Kidney tubule cell (primary cell): Measurements from ENCODE around the gene DCDC2.
"Not testable (repeated sequence)": the region's sequence is repeated elsewhere in the genome, so short reads cannot be mapped to it uniquely, and the experiment has no call there.

ENCODE experiments used
- DNase-seq: peaks from one replicate; pipeline ENCODE4 v3.0.0-alpha.2; 2018; ENCODE audit warnings: low spot score

DCDC2 gene

DNA sequence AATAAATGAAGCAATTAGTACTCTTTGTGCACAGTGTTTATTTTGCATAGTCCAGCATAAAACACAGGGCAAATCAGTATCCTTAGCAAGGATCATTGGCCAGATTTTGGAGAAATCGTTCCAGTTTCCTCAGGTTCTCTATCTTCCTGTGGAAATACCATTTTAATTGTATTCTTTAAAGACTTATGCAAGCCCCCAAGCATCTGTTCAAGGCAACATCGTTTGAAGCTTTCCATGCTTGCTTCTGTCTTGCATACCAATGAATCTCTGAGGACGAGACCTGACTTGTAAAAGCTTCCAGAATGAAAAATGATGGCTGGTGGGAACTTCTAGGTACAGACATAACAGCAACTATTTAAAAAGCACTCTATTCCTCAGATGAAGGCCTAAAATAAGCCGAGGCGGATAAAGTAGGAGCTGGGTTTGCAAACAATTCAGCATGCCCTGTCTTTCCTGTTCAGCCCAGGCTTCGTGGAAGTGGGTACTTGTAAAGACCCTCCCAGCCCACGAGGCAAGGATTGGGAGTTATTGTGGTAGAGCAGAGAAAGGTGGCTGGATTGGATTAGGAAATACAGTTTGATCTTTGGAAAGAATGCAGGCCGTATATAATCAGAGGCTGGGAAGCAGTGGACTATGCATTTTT is 210.2 kb downstream of the DCDC2 start:
- no peak for DNase-seq

DNA sequence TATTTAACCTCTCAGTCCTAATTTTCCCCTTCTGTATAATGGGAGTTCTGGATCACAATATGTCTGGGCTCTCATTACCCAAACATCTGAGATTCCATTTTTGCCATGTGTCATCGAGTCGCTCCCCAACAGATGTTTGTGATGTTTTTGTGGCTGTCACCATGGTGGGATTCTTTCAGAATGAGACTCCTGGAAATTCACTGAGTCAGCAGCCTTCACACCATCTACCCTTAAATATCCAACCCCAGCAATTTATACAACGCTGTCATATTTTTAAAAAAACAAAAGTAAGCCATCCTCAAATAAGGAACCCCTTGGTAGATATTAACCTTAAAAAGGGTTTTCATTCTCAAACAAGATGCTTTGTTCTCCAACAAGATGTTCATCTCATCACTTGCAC is 211.0 kb downstream of the DCDC2 start:
- no peak for DNase-seq

DNA sequence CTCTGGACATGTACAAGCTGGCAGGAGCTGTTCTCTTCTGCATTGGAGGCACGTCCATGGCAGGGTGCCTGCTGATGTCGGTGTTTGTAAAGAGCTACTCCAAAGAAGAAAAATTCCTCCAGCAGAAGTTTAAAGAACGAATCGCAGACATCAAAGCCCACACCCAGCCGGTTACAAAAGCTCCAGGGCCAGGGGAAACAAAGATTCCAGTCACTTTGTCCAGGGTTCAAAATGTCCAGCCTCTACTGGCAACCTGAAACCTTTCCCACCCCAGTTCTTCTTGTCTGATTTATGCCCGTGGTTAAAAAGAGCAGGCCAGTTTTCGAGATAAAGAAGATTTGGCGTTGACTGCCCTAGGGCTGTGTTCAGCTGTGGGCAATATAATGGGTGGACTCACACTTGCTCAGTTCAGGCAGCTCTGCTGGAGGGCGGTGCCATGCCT is 212.1 kb downstream of the DCDC2 start:
- DNase-seq = no peak

DNA sequence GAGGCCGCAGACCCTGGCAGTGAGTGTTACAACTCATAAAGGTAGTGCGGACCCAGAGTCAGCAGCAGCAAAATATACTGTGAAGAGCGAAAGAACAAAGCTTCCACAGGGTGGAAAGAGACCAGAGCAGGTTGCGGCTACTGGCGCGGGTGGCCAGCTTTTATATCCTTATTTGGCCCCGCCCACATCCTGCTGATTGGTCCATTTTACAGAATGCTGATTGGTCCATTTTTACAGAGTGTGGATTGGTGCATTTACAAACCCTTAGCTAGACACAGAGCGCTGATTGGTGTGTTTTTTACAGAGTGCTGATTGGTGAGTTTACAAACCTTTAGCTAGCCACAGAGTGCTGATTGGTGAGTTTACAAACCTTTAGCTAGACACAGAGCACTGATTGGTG is 215.1 kb downstream of the DCDC2 start:
- DNase-seq = not testable (repeated sequence)

DNA sequence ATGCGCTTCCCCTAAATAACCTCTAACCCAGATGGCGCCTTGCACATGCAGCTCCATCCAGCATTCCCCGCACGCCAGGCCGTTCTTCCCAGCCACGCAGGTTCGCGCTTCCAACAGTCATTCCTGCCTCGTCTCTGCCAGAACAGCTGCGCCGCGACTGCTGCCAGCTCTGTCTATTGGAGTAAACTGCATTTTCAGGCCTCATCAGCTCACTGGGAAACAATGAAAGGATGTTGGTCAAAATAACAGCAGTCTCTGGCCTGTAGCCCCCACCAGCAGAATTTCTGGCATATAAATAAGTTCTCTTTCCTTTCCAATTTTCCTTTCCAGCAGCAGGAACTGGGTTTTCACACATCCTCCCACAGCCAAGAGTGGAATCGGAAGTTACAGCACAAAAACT is 217.3 kb downstream of the DCDC2 start:
- no peak for DNase-seq

DNA sequence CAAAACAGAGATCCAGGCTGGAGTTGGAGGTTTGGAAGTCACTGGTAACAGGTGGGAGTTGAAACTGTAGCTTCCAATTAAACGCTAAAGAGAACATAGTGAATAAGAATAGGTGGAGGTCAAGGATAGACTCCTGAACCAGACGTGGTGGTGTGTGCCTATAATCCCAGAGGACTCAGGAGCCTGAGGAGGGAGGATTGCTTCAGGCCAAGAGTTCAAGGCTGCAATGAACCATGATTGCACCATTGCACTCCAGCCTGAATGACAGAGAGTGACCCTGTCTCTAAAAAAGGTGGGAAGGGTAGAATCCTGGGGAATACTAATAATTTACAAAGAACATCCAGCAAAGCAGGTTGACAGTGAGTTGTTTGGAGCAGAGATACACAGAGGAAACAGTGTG is 218.2 kb downstream of the DCDC2 start:
- no peak for DNase-seq

DNA sequence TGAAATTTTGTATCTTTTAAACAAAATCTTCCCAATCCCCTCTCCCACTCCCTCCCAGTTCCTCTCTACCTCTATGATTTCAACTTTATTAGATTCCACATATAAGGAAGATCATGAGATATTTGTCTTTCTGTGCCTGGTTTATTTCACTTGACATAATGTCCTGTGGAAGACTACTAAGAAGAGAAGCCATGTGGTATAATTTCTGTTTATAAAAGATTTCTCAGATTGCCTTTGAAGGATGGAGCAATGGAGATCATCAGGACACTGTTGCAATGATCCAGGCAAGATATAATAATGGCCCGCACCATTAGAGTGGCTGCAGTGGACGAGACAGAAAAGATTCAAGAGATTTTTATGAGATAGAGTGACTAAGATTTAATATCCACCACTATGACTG is 218.8 kb downstream of the DCDC2 start:
- no peak for DNase-seq

DNA sequence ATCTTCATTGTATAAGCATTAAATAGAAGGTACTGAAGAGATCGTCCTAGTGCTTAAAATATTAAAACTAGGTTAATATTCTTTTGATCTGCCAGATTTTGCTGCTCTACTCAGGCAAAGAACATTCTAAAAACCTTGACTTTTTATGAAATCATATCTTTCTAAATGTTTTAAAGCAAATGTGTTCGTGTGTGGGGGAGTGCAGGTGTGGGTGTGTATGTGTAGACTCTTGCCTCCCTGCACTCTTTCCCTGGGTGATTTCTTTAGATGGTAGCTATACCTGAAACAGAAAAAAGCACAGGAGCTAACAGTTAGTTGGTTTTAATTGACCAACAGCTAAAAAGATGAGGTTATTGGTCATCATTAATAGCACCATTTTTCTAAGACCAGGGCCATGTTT is 226.1 kb downstream of the DCDC2 start:
- DNase-seq = no peak

DNA sequence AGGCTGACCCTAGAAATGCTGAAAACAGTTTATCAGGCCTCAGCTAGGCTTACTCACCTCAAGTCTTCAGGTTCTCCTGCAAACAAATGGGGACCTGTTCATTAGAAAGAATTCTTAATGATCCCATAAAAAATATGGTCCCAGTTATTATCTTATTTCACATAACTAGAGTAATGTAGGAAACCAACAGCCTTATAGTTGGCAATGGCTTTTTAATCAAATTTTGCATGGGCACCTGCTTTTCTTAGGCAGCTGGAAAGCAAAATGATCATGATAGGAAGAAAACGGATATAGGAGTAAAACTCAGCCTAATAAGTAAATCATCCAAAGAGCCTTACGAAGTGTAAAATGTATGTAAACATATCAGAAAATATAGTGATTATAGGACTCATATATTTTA is 230.5 kb downstream of the DCDC2 start:
- DNase-seq = no peak

DNA sequence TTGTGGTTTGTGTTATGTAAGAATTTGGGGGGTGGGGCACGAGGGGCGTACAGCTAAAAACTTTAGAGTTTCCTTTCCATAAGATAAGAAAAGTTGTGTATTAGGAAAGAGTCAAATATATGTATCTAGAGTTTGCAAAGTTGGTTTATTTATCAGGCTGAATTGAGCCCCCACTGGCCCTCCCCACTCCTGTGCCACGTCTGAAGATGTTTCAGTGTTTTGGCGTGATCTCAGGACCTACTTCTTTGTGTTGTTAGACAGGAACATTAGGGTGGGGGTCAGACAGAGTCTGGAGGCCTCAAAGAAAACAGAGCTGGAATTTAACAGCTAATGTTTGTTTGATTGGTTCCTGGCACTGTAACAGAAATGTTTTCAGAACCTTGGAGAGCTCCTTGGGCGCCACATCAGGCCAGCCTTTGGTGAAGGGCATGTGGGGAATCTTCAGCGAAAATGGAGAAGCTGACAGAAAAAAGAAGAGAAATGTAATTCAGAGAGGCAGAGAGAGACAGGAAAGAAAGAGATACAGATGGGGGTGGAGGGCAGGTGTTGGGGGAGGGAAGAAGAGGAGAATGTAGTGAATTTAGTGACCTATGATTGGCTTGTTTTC is 231.2 kb downstream of the DCDC2 start:
- peak; percentile 68 for DNase-seq

DNA sequence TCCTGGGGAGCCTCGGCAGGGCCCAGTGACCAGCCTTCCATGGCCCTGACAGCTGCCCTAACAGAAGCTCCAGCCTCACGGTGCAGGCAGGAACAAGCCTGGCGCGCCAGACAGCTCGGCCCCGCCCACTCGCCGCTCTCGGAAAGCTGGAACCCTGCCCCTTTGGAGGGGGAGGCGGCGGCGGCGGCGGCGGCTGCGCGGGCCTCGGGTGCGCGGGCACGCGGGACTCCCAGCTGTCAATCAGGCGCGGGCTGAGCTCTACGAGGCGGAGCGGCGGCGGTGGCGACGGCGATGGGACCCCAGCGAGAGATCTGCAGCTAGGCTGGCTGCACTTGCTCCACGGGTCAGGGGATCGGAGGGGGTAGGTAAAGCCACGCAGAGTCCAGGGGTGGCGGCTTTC is 231.9 kb downstream of the DCDC2 start, which contains the start of gene NRSN1:
Gene NRSN1 (plus strand): TSS at position 236 of the 400 bp plus-strand sequence. CDS start 8,113 bp downstream, outside the sequence.
- peak; percentile 9 for DNase-seq

DNA sequence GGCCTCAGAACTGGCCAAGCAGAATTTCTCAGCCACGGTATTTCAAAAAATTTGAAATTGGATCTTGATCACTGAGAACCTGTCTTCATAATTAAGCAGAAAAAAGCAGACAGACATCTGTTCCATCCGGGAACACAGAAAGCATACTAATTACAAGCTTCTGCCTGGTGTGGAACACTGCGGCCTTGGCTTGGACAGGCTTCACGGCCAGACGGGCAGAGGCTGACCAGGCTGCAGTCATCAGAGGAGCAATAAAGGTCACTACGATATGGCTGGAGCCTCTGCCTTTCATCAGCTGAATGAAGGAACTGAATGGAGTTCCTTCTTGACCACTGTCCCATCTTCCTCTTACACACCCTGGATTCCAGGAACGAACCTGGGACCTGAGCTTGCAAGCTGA is 235.7 kb downstream of the DCDC2 start:
- DNase-seq = no peak
